Activated CD4-positive, alpha-beta T cell treated with anti-CD3 and anti-CD28 coated beads for 1 hour (primary cell): ENCODE results near the gene DNAH2.
"Not testable (repeated sequence)": the region's sequence is repeated elsewhere in the genome, so short reads cannot be mapped to it uniquely, and the experiment has no call there.

ENCODE experiments used
- DNase-seq: peaks from one replicate; pipeline ENCODE4 v3.0.0-alpha.2; 2020

Gene DNAH2

GRCh38 chr17:7781429-7781828 lies 63.9 kb downstream of the DNAH2 start:
- DNase-seq, result no peak

GRCh38 chr17:7782240-7782639 lies 64.7 kb downstream of the DNAH2 start:
- no peak for DNase-seq

- DNase-seq, result no peak
These were observed 69.3 kb downstream of the DNAH2 start for GRCh38 chr17:7786866-7787265.

- no peak for DNase-seq
These were observed 71.6 kb downstream of the DNAH2 start for GRCh38 chr17:7789131-7789530.

GRCh38 chr17:7790150-7790549 lies 72.6 kb downstream of the DNAH2 start:
- no peak for DNase-seq

GRCh38 chr17:7792611-7793010 lies 75.1 kb downstream of the DNAH2 start:
- no peak for DNase-seq

GRCh38 chr17:7794075-7794663 lies 76.6 kb downstream of the DNAH2 start:
- DNase-seq, result no peak

- no peak for DNase-seq
These were observed 80.4 kb downstream of the DNAH2 start for GRCh38 chr17:7797976-7798375.

GRCh38 chr17:7798839-7799238 lies 81.3 kb downstream of the DNAH2 start:
- DNase-seq, result no peak

- DNase-seq, result no peak
These were observed 86.4 kb downstream of the DNAH2 start for GRCh38 chr17:7803981-7804380.

- no peak for DNase-seq
These were observed 89.0 kb downstream of the DNAH2 start for GRCh38 chr17:7806587-7806986.

GRCh38 chr17:7807206-7807605 lies 89.7 kb downstream of the DNAH2 start:
- DNase-seq, result no peak

- no peak for DNase-seq
These were observed 91.7 kb downstream of the DNAH2 start for GRCh38 chr17:7809086-7809790.

- not testable (repeated sequence) for DNase-seq
These were observed 92.3 kb downstream of the DNAH2 start for GRCh38 chr17:7809791-7810343.

GRCh38 chr17:7811251-7811650 lies 93.7 kb downstream of the DNAH2 start:
- no peak for DNase-seq

GRCh38 chr17:7814969-7815368 lies 97.4 kb downstream of the DNAH2 start:
- no peak for DNase-seq

- no peak for DNase-seq
These were observed 99.5 kb downstream of the DNAH2 start for GRCh38 chr17:7816926-7817642.

GRCh38 chr17:7817643-7817964 lies 100.1 kb downstream of the DNAH2 start:
- DNase-seq, result no peak

GRCh38 chr17:7818026-7818425 lies 100.5 kb downstream of the DNAH2 start:
- DNase-seq, result no peak

- no peak for DNase-seq
These were observed 101.5 kb downstream of the DNAH2 start for GRCh38 chr17:7818746-7819645.

- no peak for DNase-seq
These were observed 102.7 kb downstream of the DNAH2 start for GRCh38 chr17:7820231-7820630.

GRCh38 chr17:7822126-7822525 lies 104.6 kb downstream of the DNAH2 start:
- DNase-seq, result no peak

GRCh38 chr17:7823581-7824001 lies 106.0 kb downstream of the DNAH2 start:
- DNase-seq, result no peak
